ENCODE measurements around the gene SLC6A11. TPM values are rescaled to one million over a fixed set of nuclear protein-coding genes. Genes with fewer than 3 reads are reported as not detected.

SLC6A11 gene
- total and polyA plus RNA-seq, 3 donors from 2014 or later: 2.0 to 6.9 (median 3.9) TPM

DNA sequence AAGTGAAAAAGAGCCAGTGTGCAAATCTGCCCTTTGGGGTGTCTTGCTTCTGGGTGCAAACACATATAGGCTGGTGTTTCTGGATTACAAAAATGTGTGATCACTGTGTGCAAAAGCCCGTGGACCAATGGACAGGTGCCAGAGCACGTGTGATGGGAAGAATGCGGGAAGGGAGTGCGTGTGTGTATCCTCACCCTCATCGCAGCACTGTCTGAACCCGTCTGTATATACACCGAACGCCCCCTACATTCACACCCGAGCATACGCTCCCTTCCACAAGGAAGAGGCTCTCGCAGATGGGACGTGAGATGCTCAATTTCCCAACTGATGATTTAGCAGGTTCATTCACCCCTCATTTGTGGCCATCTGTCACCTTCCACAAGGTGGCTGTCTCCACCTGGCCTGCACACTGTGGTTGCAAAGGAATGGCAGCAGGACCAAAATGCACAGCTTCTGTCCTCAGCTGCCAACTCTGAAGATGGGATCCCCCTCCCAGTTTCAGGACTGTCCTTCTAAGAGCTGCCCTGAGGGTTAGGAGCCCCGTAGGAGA, 157.1 kb downstream of the SLC6A11 start:
- H3K27me3 ChIP-seq: no peaks in the 10 kb centered on the region
- no peak for TF ChIP-seq POLR2A (IDR thresholded peaks at IDR 0.05)
- TF ChIP-seq, protein P1, sequence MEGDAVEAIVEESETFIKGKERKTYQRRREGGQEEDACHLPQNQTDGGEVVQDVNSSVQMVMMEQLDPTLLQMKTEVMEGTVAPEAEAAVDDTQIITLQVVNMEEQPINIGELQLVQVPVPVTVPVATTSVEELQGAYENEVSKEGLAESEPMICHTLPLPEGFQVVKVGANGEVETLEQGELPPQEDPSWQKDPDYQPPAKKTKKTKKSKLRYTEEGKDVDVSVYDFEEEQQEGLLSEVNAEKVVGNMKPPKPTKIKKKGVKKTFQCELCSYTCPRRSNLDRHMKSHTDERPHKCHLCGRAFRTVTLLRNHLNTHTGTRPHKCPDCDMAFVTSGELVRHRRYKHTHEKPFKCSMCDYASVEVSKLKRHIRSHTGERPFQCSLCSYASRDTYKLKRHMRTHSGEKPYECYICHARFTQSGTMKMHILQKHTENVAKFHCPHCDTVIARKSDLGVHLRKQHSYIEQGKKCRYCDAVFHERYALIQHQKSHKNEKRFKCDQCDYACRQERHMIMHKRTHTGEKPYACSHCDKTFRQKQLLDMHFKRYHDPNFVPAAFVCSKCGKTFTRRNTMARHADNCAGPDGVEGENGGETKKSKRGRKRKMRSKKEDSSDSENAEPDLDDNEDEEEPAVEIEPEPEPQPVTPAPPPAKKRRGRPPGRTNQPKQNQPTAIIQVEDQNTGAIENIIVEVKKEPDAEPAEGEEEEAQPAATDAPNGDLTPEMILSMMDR (IDR thresholded peaks at IDR 0.05): no peak
- no peak for DNase-seq

DNA sequence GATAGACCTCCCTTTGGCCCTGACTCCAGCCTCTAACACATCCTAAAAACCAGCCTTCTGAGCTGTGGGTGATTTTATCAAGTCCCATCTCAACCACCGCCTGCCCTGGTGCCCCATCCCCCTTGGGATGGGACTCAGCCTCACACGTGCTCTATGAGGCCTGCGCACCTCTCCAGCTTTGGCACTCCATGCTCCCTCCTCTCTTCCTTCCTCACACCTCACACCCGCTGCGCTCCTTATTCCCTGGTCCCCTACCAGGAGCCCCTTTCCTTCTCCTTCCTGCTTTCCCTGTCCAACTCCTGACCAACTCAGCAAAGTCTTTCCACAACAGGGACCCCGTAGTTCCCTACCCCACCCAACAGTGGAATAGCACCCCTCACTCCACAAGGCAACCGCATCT, 158.1 kb downstream of the SLC6A11 start:
- WGBS, 2 donors: 87 to 94% methylated on average over 7 of the region's 7 CpGs
- H3K27me3 ChIP-seq: no peaks in the 10 kb centered on the region
- no peak overlapping the region for H3K27ac ChIP-seq
- no peaks in the 10 kb centered on the region for H3K36me3 ChIP-seq (ENCODE audit: low read depth, missing control alignments)
- H3K9me3 ChIP-seq: no peaks in the 10 kb centered on the region
- H3K4me1 ChIP-seq: no peaks in the 10 kb centered on the region
- H3K4me3 ChIP-seq: no peak overlapping the region
- intact Hi-C loops (cut with DNase I; ENCODE audit: low total_unique reads): no loop called here
- TF ChIP-seq POLR2A (IDR thresholded peaks at IDR 0.05): no peak
- TF ChIP-seq, protein P1 (IDR thresholded peaks at IDR 0.05): no peak
- no peak for DNase-seq

More for the DNA sequence above, 157.1 kb downstream of the SLC6A11 start:
- peaks cover 4% of the 10 kb centered on the region for H3K4me1 ChIP-seq
- intact Hi-C loops (cut with DNase I; ENCODE audit: low total_unique reads): no loop called here
- H3K27ac ChIP-seq: no peak overlapping the region
- no peak overlapping the region for H3K4me3 ChIP-seq
- no peaks in the 10 kb centered on the region for H3K9me3 ChIP-seq
- 82 to 87% methylated on average over 13 of the region's 13 CpGs for WGBS, 2 donors
- H3K36me3 ChIP-seq (ENCODE audit: low read depth, missing control alignments): no peaks in the 10 kb centered on the region

DNA sequence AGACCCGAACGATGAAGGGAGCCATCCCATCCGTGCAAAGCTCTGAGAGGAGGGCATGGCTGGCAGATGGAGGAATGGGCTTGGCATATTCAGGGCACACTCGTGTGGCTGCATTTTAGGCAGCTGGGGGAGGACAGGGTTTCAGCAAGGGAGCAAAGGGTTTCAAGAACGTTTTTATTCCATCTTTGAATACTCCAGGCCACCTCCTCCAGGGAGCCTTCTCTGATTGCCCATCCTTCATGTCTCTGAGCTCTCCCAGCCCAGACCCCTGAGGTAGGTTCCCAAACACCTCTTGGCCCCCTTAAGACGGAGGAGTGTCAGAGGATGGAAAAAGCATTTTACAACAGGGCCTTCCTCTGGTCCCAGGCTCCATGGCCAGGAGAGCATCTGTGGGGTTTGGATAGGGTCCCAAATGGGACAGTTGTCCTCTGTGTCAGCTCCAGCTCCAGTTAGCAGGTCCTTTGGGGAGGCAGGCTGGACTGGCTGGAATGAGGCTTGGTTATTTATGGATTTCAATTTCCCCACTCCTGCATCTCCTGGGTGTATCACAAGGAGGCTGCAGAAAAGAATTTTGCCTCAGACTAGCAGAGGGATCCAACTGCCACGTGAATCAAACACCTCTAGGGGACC, 158.8 kb downstream of the SLC6A11 start:
- H3K4me1 ChIP-seq: no peaks in the 10 kb centered on the region
- 74 to 78% methylated on average over 7 of the region's 7 CpGs for WGBS, 2 donors
- no peak for TF ChIP-seq POLR2A (IDR thresholded peaks at IDR 0.05)
- TF ChIP-seq, protein P1 (IDR thresholded peaks at IDR 0.05): no peak
- H3K36me3 ChIP-seq (ENCODE audit: low read depth, missing control alignments): no peaks in the 10 kb centered on the region
- H3K4me3 ChIP-seq: no peak overlapping the region
- no peak overlapping the region for H3K27ac ChIP-seq
- intact Hi-C loops (cut with DNase I; ENCODE audit: low total_unique reads): no loop called here
- DNase-seq: no peak
- no peaks in the 10 kb centered on the region for H3K9me3 ChIP-seq
- H3K27me3 ChIP-seq: no peaks in the 10 kb centered on the region

DNA sequence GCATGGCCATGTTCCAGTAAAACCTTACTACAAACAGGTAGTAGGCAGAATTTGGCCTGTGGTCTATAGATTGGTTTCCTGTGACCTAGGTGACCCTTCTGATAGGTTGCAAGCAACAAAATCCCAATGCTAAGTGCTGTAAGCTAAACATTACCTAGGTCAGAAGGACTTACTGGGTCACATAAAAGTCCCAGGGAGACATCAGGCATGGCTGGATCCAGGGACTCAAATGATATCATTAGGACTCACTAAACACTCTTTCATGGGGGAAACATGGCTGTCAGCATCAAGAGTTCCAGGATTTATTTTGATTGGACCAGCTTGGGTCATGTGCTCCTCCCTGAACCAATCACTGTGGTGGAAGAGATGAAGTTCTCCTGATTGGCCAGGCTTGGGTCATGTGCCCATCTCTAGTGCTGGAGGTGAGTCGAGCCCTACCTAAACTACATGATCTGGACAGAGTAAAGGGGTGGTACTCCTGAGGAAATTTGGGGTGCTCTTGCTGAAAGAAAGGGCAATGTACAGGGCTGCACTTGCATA, 159.7 kb downstream of the SLC6A11 start:
- no peak for TF ChIP-seq POLR2A (IDR thresholded peaks at IDR 0.05)
- TF ChIP-seq, protein P1 (IDR thresholded peaks at IDR 0.05): no peak
- Histone ChIP-seq H3K4me3 (no peak overlapping the region), H3K4me1 (no peaks in the 10 kb centered on the region), H3K9me3 (no peaks in the 10 kb centered on the region), H3K36me3 (ENCODE audit: low read depth, missing control alignments) (no peaks in the 10 kb centered on the region), H3K27ac (no peak overlapping the region), H3K27me3 (no peaks in the 10 kb centered on the region)
- WGBS, 2 donors: 40 to 56% methylated on average over 1 of the region's 1 CpG
- intact Hi-C loops (cut with DNase I; ENCODE audit: low total_unique reads): no loop called here
- DNase-seq: peak; percentile 58
